Chondrocyte (in vitro differentiated cells): ENCODE measurements around the gene TMEM270. TPM values are rescaled to one million over a fixed set of nuclear protein-coding genes. Genes with fewer than 3 reads are reported as not detected.

Experiments
- DNase-seq: peaks from one replicate; pipeline ENCODE4 v3.0.0; 2021; ENCODE audit warnings: mixed read lengths, low spot score
- H3K27ac Mint-ChIP-seq: one replicate; pipeline ENCODE4 v1.8.0; 2021; ENCODE audit warnings: mild to moderate bottlenecking, moderate library complexity, mixed read lengths; ENCODE audit not compliant: unreplicated experiment
- H3K27me3 Mint-ChIP-seq: 2 replicates; pipeline ENCODE4 v1.8.0; 2021; ENCODE audit warnings: low read depth, mixed read lengths
- H3K36me3 Mint-ChIP-seq: 2 replicates; pipeline ENCODE4 v1.8.0; 2021; ENCODE audit warnings: low read depth, mixed read lengths
- H3K4me1 Mint-ChIP-seq: 2 replicates; pipeline ENCODE4 v1.8.0; 2021; ENCODE audit warnings: low read depth, mild to moderate bottlenecking, mixed read lengths
- H3K4me3 Mint-ChIP-seq: one replicate; pipeline ENCODE4 v1.8.0; 2021; ENCODE audit warnings: mild to moderate bottlenecking, moderate library complexity, mixed read lengths; ENCODE audit not compliant: unreplicated experiment
- H3K9me3 Mint-ChIP-seq: 2 replicates; pipeline ENCODE4 v1.8.0; 2021; ENCODE audit warnings: low read depth, mixed read lengths
- total RNA-seq: library from RNA; stranded (reverse); gene quantifications from 3 replicates; pipeline ENCODE4 v1.2.1, GENCODE V29; 2021
- TF ChIP-seq, protein P1 (sequence below): fragments of 200-600 bp; sonication (generic); IDR thresholded peaks from 2 replicates; pipeline ENCODE4 v1.5.0; 2021; ENCODE audit warnings: antibody characterized with exemption, mild to moderate bottlenecking, moderate library complexity

Gene TMEM270
- total RNA-seq, 1 donor from 2014 or later = 0.25 TPM

DNA sequence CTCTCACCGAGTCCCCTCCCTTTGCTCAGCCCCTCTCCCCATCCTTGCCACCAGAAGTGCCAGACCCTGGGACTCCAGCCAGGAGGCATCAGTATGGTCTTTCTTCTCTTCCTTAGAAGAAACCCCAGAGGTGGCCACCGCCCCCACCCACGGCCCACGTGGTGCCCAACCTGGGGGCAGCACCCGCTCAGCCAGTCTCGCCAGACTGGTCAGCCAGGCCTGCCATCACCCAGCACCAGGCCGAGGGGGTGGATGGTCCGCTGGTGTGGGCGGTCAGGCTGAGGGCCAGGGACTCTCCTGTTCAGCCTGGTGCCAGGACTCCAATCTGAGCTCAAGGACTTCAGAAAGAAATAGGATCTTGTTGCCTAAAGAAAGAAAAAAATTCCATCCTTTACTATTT lies 36.0 kb upstream of the TMEM270 start:
- no peak for DNase-seq
- no peaks in the 10 kb centered on the region for H3K27me3 Mint-ChIP-seq
- H3K4me3 Mint-ChIP-seq = no peak overlapping the region
- no peak overlapping the region for H3K27ac Mint-ChIP-seq
- no peaks in the 10 kb centered on the region for H3K36me3 Mint-ChIP-seq
- peaks cover 33% of the 10 kb centered on the region for H3K4me1 Mint-ChIP-seq
- H3K9me3 Mint-ChIP-seq = no peaks in the 10 kb centered on the region
- TF ChIP-seq, protein P1, sequence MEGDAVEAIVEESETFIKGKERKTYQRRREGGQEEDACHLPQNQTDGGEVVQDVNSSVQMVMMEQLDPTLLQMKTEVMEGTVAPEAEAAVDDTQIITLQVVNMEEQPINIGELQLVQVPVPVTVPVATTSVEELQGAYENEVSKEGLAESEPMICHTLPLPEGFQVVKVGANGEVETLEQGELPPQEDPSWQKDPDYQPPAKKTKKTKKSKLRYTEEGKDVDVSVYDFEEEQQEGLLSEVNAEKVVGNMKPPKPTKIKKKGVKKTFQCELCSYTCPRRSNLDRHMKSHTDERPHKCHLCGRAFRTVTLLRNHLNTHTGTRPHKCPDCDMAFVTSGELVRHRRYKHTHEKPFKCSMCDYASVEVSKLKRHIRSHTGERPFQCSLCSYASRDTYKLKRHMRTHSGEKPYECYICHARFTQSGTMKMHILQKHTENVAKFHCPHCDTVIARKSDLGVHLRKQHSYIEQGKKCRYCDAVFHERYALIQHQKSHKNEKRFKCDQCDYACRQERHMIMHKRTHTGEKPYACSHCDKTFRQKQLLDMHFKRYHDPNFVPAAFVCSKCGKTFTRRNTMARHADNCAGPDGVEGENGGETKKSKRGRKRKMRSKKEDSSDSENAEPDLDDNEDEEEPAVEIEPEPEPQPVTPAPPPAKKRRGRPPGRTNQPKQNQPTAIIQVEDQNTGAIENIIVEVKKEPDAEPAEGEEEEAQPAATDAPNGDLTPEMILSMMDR = no peak

DNA sequence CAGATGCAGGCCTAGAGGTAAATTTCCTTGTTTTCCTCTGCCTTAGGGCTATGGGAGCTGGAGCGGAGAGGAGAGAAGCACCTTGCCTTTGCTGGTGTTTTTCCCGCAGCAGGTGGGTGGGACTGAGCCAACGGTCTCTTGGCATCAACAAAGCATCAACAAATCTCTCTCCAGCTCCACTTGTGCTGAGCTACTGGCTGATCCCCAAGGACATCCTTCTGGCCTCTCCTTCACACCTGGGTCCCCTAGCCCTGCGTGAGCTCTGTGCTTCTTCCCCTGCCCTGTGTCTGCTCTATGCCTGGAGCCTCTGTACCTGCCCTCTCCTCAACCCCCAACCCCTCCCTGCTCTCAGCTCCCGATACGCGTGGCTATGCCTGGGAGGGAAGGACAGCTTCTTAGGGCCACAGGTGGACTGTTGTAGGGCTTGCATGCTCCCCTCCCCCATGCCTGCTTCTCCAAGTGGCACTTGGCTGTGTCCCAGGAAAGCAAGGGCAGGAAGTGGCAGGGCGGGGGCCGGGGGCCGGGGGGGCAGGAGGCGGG lies 33.3 kb upstream of the TMEM270 start:
- H3K4me1 Mint-ChIP-seq = peaks cover 25% of the 10 kb centered on the region
- DNase-seq = no peak
- H3K9me3 Mint-ChIP-seq = no peaks in the 10 kb centered on the region
- H3K27me3 Mint-ChIP-seq = no peaks in the 10 kb centered on the region
- no peak overlapping the region for H3K27ac Mint-ChIP-seq
- H3K4me3 Mint-ChIP-seq = no peak overlapping the region
- TF ChIP-seq, protein P1 = no peak
- no peaks in the 10 kb centered on the region for H3K36me3 Mint-ChIP-seq

DNA sequence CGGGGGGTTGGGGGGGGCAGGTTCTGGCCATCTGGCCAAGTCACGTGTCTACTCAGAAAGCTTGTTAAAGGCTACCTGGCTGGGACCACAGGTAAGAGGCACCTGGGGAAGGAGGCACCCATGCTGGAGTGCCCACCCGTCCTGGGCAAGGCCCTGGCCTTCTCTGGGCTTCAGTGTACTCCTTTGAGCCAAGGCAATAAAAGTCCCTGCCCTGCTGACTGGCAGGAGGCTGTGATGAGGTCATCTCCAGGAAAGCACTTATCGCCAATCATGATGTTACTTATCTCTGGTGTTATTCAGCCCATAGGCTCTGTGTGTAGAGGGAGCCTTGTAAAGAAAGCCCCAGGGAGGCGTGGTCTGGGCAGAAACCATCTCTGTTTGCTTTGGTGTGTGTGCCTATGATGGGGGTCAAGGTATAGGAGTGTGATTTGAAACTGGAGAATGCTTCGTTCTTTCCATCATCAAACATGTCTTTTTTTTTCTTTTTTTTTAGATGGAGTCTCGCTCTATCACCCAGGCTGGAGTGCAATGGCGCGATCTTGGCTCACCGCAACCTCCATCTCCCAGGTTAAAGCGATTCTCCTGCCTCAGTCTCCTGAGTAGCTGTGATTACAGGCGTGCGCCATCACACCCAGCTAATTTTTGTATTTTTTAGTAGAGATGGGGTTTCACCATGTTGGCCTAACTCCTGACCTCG lies 32.7 kb upstream of the TMEM270 start:
- DNase-seq = no peak
- TF ChIP-seq, protein P1 = no peak
- Mint-ChIP-seq H3K9me3 (no peaks in the 10 kb centered on the region), H3K4me3 (no peak overlapping the region), H3K36me3 (no peaks in the 10 kb centered on the region), H3K27ac (no peak overlapping the region), H3K27me3 (no peaks in the 10 kb centered on the region), H3K4me1 (peaks cover 19% of the 10 kb centered on the region)

- TF ChIP-seq, protein P1 = no peak
- Mint-ChIP-seq H3K27me3 (no peaks in the 10 kb centered on the region), H3K4me1 (peaks cover 21% of the 10 kb centered on the region)
Observed at GRCh38 chr7:73828972-73829371, 32.0 kb upstream of the TMEM270 start.

DNA sequence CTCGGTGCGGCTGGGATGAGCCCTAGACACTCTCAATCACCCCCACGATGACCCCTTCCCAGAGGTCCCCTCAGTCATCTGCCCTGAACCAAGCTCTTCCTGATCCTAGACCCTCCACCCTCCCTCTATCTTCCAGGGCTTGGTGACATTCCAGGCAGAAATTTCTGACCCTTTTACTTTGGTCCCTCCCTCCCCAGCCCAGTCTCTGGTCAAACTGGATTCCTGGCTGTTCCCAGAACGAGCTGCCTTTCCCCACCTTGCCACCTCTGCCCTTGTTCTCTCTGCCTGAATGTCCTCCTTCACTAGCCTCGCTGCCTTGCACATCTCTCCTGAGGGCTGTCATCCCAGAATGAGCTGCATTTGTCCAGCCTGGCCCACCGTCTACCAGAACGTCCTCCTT lies 31.5 kb upstream of the TMEM270 start:
- TF ChIP-seq, protein P1 = no peak
- no peak overlapping the region for H3K4me3 Mint-ChIP-seq
- H3K27me3 Mint-ChIP-seq = no peaks in the 10 kb centered on the region
- no peaks in the 10 kb centered on the region for H3K9me3 Mint-ChIP-seq
- DNase-seq = no peak
- H3K27ac Mint-ChIP-seq = no peak overlapping the region
- H3K36me3 Mint-ChIP-seq = no peaks in the 10 kb centered on the region
- H3K4me1 Mint-ChIP-seq = peaks cover 21% of the 10 kb centered on the region

More at GRCh38 chr7:73828972-73829371, 32.0 kb upstream of the TMEM270 start:
- Mint-ChIP-seq H3K27ac (no peak overlapping the region), H3K4me3 (no peak overlapping the region), H3K36me3 (no peaks in the 10 kb centered on the region), H3K9me3 (no peaks in the 10 kb centered on the region)
- no peak for DNase-seq
